Type B pancreatic cell (in vitro differentiated cells): ENCODE measurements around the gene RNF32. TPM values are rescaled to one million over a fixed set of nuclear protein-coding genes. Genes with fewer than 3 reads are reported as not detected.
"Not testable (repeated sequence)": the region's sequence is repeated elsewhere in the genome, so short reads cannot be mapped to it uniquely, and the experiment has no call there.

Experiments used
- DNase-seq: peaks from one replicate; pipeline ENCODE4 v3.0.0; 2021; ENCODE audit warnings: mixed read lengths; ENCODE audit not compliant: unreplicated experiment; ENCODE audit errors: extremely low spot score
- H3K27ac Mint-ChIP-seq: 2 replicates; pipeline ENCODE4 v1.8.0; 2021; ENCODE audit warnings: mild to moderate bottlenecking, mixed read lengths
- H3K27me3 Mint-ChIP-seq: 2 replicates; pipeline ENCODE4 v1.8.0; 2021; ENCODE audit warnings: mixed read lengths
- H3K36me3 Mint-ChIP-seq: 2 replicates; pipeline ENCODE4 v1.8.0; 2021; ENCODE audit warnings: mixed read lengths
- H3K4me1 Mint-ChIP-seq: one replicate; pipeline ENCODE4 v1.8.0; 2021; ENCODE audit warnings: mixed read lengths; ENCODE audit not compliant: unreplicated experiment
- H3K4me3 Mint-ChIP-seq: 2 replicates; pipeline ENCODE4 v1.8.0; 2021; ENCODE audit warnings: mild to moderate bottlenecking, mixed read lengths
- H3K9me3 Mint-ChIP-seq: 2 replicates; pipeline ENCODE4 v1.8.0; 2021; ENCODE audit warnings: mixed read lengths
- CTCF ChIP-seq: fragments of 200-600 bp; sonication (generic); conservative IDR thresholded peaks from 2 replicates; pipeline ENCODE4 v1.5.0; 2021; ENCODE audit warnings: antibody characterized with exemption, mild to moderate bottlenecking
- total RNA-seq: library from RNA; stranded (reverse); gene quantifications from 2 replicates; pipeline ENCODE4 v1.2.1, GENCODE V29; 2021; ENCODE audit warnings: low replicate concordance

The RNF32 gene
- total RNA-seq, 1 donor from 2014 or later: 1.4 TPM

- peaks cover 11% of the 10 kb centered on the region for H3K9me3 Mint-ChIP-seq
- H3K36me3 Mint-ChIP-seq: peaks cover 11% of the 10 kb centered on the region
- no peak for DNase-seq
- H3K4me1 Mint-ChIP-seq: peaks cover 4% of the 10 kb centered on the region
- no peak for TF ChIP-seq CTCF
- peaks cover 9% of the 10 kb centered on the region for H3K27me3 Mint-ChIP-seq
- H3K4me3 Mint-ChIP-seq: peak overlapping the region; percentile 57
- no peak overlapping the region for H3K27ac Mint-ChIP-seq
These were observed 1.9 kb downstream of the RNF32 start for GRCh38 chr7:156642306-156643045.

GRCh38 chr7:156647330-156647729, 6.8 kb downstream of the RNF32 start:
- H3K4me3 Mint-ChIP-seq, H3K4me1 Mint-ChIP-seq, DNase-seq, H3K36me3 Mint-ChIP-seq, H3K27ac Mint-ChIP-seq, H3K9me3 Mint-ChIP-seq, H3K27me3 Mint-ChIP-seq: not testable (repeated sequence)

- H3K9me3 Mint-ChIP-seq: no peaks in the 10 kb centered on the region
- H3K4me3 Mint-ChIP-seq: no peak overlapping the region
- H3K4me1 Mint-ChIP-seq: no peaks in the 10 kb centered on the region
- H3K27me3 Mint-ChIP-seq: peaks cover 2% of the 10 kb centered on the region
- TF ChIP-seq CTCF: peak; percentile 43
- H3K27ac Mint-ChIP-seq: no peak overlapping the region
- no peak for DNase-seq
- no peaks in the 10 kb centered on the region for H3K36me3 Mint-ChIP-seq
These were observed 9.5 kb downstream of the RNF32 start for GRCh38 chr7:156650042-156650441.

GRCh38 chr7:156651474-156651873, 10.9 kb downstream of the RNF32 start:
- no peak for DNase-seq
- Mint-ChIP-seq H3K36me3 (no peaks in the 10 kb centered on the region), H3K27me3 (no peaks in the 10 kb centered on the region), H3K9me3 (no peaks in the 10 kb centered on the region), H3K27ac (no peak overlapping the region), H3K4me1 (no peaks in the 10 kb centered on the region), H3K4me3 (no peak overlapping the region)
- TF ChIP-seq CTCF: no peak

GRCh38 chr7:156652886-156653568, 12.5 kb downstream of the RNF32 start:
- Mint-ChIP-seq H3K4me3 (no peak overlapping the region), H3K27ac (no peak overlapping the region), H3K36me3 (no peaks in the 10 kb centered on the region)

More at GRCh38 chr7:156652886-156653568, 12.5 kb downstream of the RNF32 start:
- no peak for DNase-seq
- Mint-ChIP-seq H3K27me3 (no peaks in the 10 kb centered on the region), H3K9me3 (no peaks in the 10 kb centered on the region), H3K4me1 (no peaks in the 10 kb centered on the region)
- no peak for TF ChIP-seq CTCF
